HFF-Myc (cell line): Measurements from ENCODE around the gene CNIH4.
"Not testable (repeated sequence)": the region's sequence is repeated elsewhere in the genome, so short reads cannot be mapped to it uniquely, and the experiment has no call there.

Experiments
- DNase-seq: peaks from one replicate; pipeline ENCODE4 v3.0.0-alpha.2; 2011; ENCODE audit warnings: low read depth; ENCODE audit errors: extremely low read depth
- H3K4me3 ChIP-seq: replicated peaks from 2 replicates; pipeline ENCODE4 v1.5.1; 2011; ENCODE audit warnings: low read depth, mild to moderate bottlenecking, control low read depth, low read length
- CTCF ChIP-seq: IDR thresholded peaks from 2 replicates; pipeline ENCODE4 v1.5.1; 2012; ENCODE audit warnings: mild to moderate bottlenecking, low read depth, low read length, control low read depth; ENCODE audit errors: missing control alignments

Gene CNIH4

GRCh38 chr1:224356685-224357625 lies at the start of gene CNIH4:
Gene CNIH4 (plus strand): TSS chr1:224356879. CDS start chr1:224356925, 46 bp downstream.
- DNase-seq, result peak; percentile 91
- no peak for TF ChIP-seq CTCF
- H3K4me3 ChIP-seq, result peak within 1 kb of the TSS; percentile 78

GRCh38 chr1:224308064-224308463 lies 48.6 kb upstream of the CNIH4 start:
- no peak overlapping the region for H3K4me3 ChIP-seq
- DNase-seq, result no peak
- TF ChIP-seq CTCF, result no peak

GRCh38 chr1:224311503-224311902 lies 45.2 kb upstream of the CNIH4 start:
- not testable (repeated sequence) for H3K4me3 ChIP-seq, DNase-seq

GRCh38 chr1:224312025-224312424 lies 44.7 kb upstream of the CNIH4 start:
- no peak overlapping the region for H3K4me3 ChIP-seq
- DNase-seq, result no peak
- no peak for TF ChIP-seq CTCF

GRCh38 chr1:224317383-224318045 lies 39.2 kb upstream of the CNIH4 start:
- H3K4me3 ChIP-seq, result no peak overlapping the region
- no peak for DNase-seq
- TF ChIP-seq CTCF, result no peak

GRCh38 chr1:224321706-224322105 lies 35.0 kb upstream of the CNIH4 start:
- DNase-seq, result no peak

More at GRCh38 chr1:224321706-224322105, 35.0 kb upstream of the CNIH4 start:
- no peak for TF ChIP-seq CTCF
- H3K4me3 ChIP-seq, result no peak overlapping the region
